GM12878 (cell line): ENCODE measurements around the gene FUT8. TPM values are rescaled to one million over a fixed set of nuclear protein-coding genes. Genes with fewer than 3 reads are reported as not detected.

Experiments
- CREM ChIP-seq: IDR thresholded peaks from 2 replicates; pipeline ENCODE4 v1.6.1; 2014; ENCODE audit warnings: antibody characterized with exemption, low read depth
- EP300 ChIP-seq, 2 experiments: fragments of 150-350 bp in 1 of 2; IDR thresholded peaks; 2 replicates each; pipeline ENCODE4 v1.6.1; 2011 to 2012; ENCODE audit warnings: low read depth in 2 of 2, low read length in 2 of 2, borderline replicate concordance in 1 of 2, improper control_type of control experiment in 1 of 2, inconsistent platforms in 1 of 2; ENCODE audit not compliant: control insufficient read depth in 1 of 2
- HDAC6 ChIP-seq: fragments of 200-600 bp; sonication (generic); IDR thresholded peaks from one replicate; pipeline ENCODE4 v1.8.0; 2017; ENCODE audit warnings: antibody characterized with exemption; ENCODE audit not compliant: unreplicated experiment
- MEF2A ChIP-seq: IDR thresholded peaks from 2 replicates; pipeline ENCODE4 v1.6.1; 2011; ENCODE audit warnings: low read depth, mild to moderate bottlenecking, low read length, moderate library complexity; ENCODE audit not compliant: insufficient read depth
- MYB ChIP-seq: fragments of 150-350 bp; IDR thresholded peaks from 2 replicates; pipeline ENCODE4 v1.6.1; 2014; ENCODE audit warnings: mild to moderate bottlenecking, low read depth, low read length, borderline replicate concordance
- POLR2A ChIP-seq: IDR thresholded peaks from 2 replicates; pipeline ENCODE4 v1.6.1; 2011; ENCODE audit warnings: low read depth, mild to moderate bottlenecking, low read length
- SMAD1 ChIP-seq: fragments of 450-650 bp; IDR thresholded peaks from 2 replicates; pipeline ENCODE4 v1.6.1; 2018; ENCODE audit warnings: mild to moderate bottlenecking, low read depth; ENCODE audit not compliant: partially characterized antibody
- ZNF687 ChIP-seq: fragments of 450-650 bp; IDR thresholded peaks from 2 replicates; pipeline ENCODE4 v1.6.1; 2017; ENCODE audit warnings: mild to moderate bottlenecking, moderate library complexity
- polyA plus RNA-seq, 11 experiments: library from polyadenylated mRNA; depleted of rRNA in 4 of 11; unstranded in 6 of 11; stranded (reverse) in 5 of 11; fragments of >200 nt; fragmentation: Nextera tagmentation in 4 of 11; fragmentation: Illumina TruSeq in 1 of 11; extraction: Ambion mirVana in 4 of 11; extraction: Trizol in 1 of 11; gene quantifications; 1 replicate in 1 of 11; 2 replicates in 10 of 11; pipeline versions ENCODE4 v1.2.1 to v1.2.3, GENCODE V29; 2011 to 2016; ENCODE audit warnings: inconsistent platforms in 2 of 11, missing spikeins in 2 of 11, low read depth in 1 of 11
- total RNA-seq, 4 experiments: library from RNA; depleted of rRNA in 3 of 4; stranded (reverse); fragments of >200 nt in 3 of 4; fragmentation: Illumina TruSeq in 1 of 4; extraction: Trizol in 1 of 4; gene quantifications; 2 replicates each; pipeline versions ENCODE4 v1.2.1 to v1.2.3, GENCODE V29; 2013 to 2021
- TF ChIP-seq, protein P1 (sequence below): fragments of 450-650 bp; IDR thresholded peaks from 2 replicates; pipeline ENCODE4 v1.6.1; 2016; ENCODE audit warnings: mild to moderate bottlenecking
- TF ChIP-seq, protein P2 (sequence below): IDR thresholded peaks from 2 replicates; pipeline ENCODE4 v1.6.1; 2011; ENCODE audit warnings: borderline replicate concordance, low read depth, mild to moderate bottlenecking, moderate library complexity, low read length; ENCODE audit not compliant: insufficient read depth, poor library complexity, severe bottlenecking

The FUT8 gene
- total and polyA plus RNA-seq, 10 of the 15 experiments (the other 5 are each of a cell fraction or from before 2014, with no cell fraction given) = 21.3 to 106 (median 66.3) TPM

DNA sequence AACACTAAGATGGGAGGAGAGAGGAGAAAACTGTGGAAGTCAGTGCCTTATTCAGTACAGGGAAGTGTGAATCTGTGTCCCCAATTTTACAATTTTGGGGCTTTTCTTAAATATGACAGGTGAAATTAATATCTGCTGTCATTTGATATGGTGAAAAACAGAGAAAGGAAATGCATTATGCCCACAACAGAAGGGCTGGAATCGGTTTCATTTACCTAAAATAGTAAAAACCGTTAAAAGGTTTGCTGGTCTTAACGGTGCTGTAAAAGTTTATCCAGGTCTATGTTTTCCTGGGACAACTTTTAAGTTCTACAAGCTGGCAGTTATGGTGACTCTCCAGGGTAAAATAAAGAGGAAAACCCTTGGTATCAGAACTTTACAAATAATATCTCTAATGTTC lies 310.8 kb downstream of the FUT8 start (continued):
- TF ChIP-seq ZNF687 (no peak), EP300 (IDR thresholded peaks at IDR 0.05; ENCODE audit: borderline replicate concordance in 1 of 2, control insufficient read depth in 1 of 2, low read depth in 2 of 2, low read length in 2 of 2) (0 out of 4 replicates have a peak, but pooled peaks of 1 of the 2 experiments have one; percentile 36), POLR2A (no peak), CREM (no peak), MEF2A (peak; percentile 95), MYB (peak; percentile 84; the same call in 1 of the 2 replicates), SMAD1 (no peak), HDAC6 (no peak)
- TF ChIP-seq, protein P1, sequence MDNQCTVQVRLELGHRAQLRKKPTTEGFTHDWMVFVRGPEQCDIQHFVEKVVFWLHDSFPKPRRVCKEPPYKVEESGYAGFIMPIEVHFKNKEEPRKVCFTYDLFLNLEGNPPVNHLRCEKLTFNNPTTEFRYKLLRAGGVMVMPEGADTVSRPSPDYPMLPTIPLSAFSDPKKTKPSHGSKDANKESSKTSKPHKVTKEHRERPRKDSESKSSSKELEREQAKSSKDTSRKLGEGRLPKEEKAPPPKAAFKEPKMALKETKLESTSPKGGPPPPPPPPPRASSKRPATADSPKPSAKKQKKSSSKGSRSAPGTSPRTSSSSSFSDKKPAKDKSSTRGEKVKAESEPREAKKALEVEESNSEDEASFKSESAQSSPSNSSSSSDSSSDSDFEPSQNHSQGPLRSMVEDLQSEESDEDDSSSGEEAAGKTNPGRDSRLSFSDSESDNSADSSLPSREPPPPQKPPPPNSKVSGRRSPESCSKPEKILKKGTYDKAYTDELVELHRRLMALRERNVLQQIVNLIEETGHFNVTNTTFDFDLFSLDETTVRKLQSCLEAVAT = no peak
- TF ChIP-seq, protein P2, sequence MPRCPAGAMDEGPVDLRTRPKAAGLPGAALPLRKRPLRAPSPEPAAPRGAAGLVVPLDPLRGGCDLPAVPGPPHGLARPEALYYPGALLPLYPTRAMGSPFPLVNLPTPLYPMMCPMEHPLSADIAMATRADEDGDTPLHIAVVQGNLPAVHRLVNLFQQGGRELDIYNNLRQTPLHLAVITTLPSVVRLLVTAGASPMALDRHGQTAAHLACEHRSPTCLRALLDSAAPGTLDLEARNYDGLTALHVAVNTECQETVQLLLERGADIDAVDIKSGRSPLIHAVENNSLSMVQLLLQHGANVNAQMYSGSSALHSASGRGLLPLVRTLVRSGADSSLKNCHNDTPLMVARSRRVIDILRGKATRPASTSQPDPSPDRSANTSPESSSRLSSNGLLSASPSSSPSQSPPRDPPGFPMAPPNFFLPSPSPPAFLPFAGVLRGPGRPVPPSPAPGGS = no peak
- TF ChIP-seq, all 136 proteins: peak for 11
